Endothelial cell of umbilical vein (primary cell): ENCODE data around the gene TCP11L2. TPM values are rescaled to one million over a fixed set of nuclear protein-coding genes. Genes with fewer than 3 reads are reported as not detected.

ENCODE experiments used
- BruUV-seq: library from RNA; stranded (reverse); fragments of 400-500 nt; replicated peaks from 2 replicates; lab custom pipeline; 2021; lab: Mats Ljungman, UMichigan
- CTCF ChIA-PET: fragments of 300-600, 350-600 bp; sonication (Branson Sonifier 250); formaldehyde crosslinking; loops from one replicate; lab custom pipeline; 2021; ENCODE audit warnings: antibody characterized with exemption, inconsistent platforms; lab: Charles Lee
- POLR2A ChIA-PET: fragments of 300-600, 350-600 bp; sonication (Branson Sonifier 250); formaldehyde crosslinking; loops from one replicate; lab custom pipeline; 2021; ENCODE audit warnings: antibody characterized with exemption, inconsistent platforms; lab: Charles Lee
- DNase-seq: peaks from one replicate; pipeline ENCODE4 v3.0.0-alpha.2; 2011; ENCODE audit warnings: low read depth, low spot score
- FAIRE-seq: peaks from 2 replicates; lab custom pipeline; 2011; peaks lifted over from hg19 to GRCh38; lab: Jason Lieb, UNC
- H2AFZ ChIP-seq: 2 replicates; pipeline ENCODE4 v1.6.0; 2012; ENCODE audit warnings: low read depth, low read length, control low read depth, inconsistent platforms
- H3K27ac ChIP-seq: 2 replicates; pipeline ENCODE4 v1.5.1; 2011; ENCODE audit warnings: low read depth, mild to moderate bottlenecking, control low read depth, low read length, moderate library complexity; ENCODE audit not compliant: insufficient read depth
- H3K27me3 ChIP-seq, 2 experiments: 2 replicates each; pipeline versions ENCODE4 v1.6.0 to v1.6.1; 2011; ENCODE audit warnings: low read length in 2 of 2, mixed read lengths in 1 of 2; ENCODE audit not compliant: control insufficient read depth in 2 of 2, insufficient read depth in 2 of 2
- H3K36me3 ChIP-seq, 2 experiments: 2 replicates in 1 of 2; 3 replicates in 1 of 2; pipeline ENCODE4 v1.5.1; 2011; ENCODE audit warnings: low read length in 2 of 2, mild to moderate bottlenecking in 1 of 2, moderate library complexity in 1 of 2; ENCODE audit not compliant: control insufficient read depth in 2 of 2, insufficient read depth in 2 of 2; ENCODE audit errors: extremely low read depth in 1 of 2
- H3K4me1 ChIP-seq: 3 replicates; pipeline ENCODE4 v1.5.1; 2011; ENCODE audit warnings: mild to moderate bottlenecking, low read length; ENCODE audit not compliant: control insufficient read depth, insufficient read depth; ENCODE audit errors: extremely low read depth
- H3K4me2 ChIP-seq: 2 replicates; pipeline ENCODE4 v1.6.1; 2011; ENCODE audit warnings: low read length, control low read depth, mixed read lengths; ENCODE audit not compliant: insufficient read depth
- H3K4me3 ChIP-seq, 3 experiments: fragments of 200-600 bp in 1 of 3; sonication (generic), shearing (Covaris generic) in 1 of 3; replicated peaks in 1 of 3; 2 replicates each; pipeline ENCODE4 v1.5.1; 2011 to 2016; ENCODE audit warnings: control low read depth in 3 of 3, low read length in 3 of 3, mild to moderate bottlenecking in 2 of 3, inconsistent platforms in 1 of 3, low read depth in 1 of 3, moderate library complexity in 1 of 3; ENCODE audit not compliant: insufficient read depth in 1 of 3
- H3K79me2 ChIP-seq: 2 replicates; pipeline ENCODE4 v1.6.0; 2012; ENCODE audit warnings: low read length, inconsistent platforms; ENCODE audit not compliant: control insufficient read depth, insufficient read depth
- H3K9ac ChIP-seq: replicated peaks from 2 replicates; pipeline ENCODE3; 2011; ENCODE audit warnings: low read length, control low read depth; ENCODE audit not compliant: insufficient read depth; ENCODE audit errors: extremely low read depth
- H3K9me1 ChIP-seq: replicated peaks from 3 replicates; pipeline ENCODE4 v1.6.0; 2011; ENCODE audit warnings: mild to moderate bottlenecking, low read length; ENCODE audit not compliant: control insufficient read depth, insufficient read depth; ENCODE audit errors: extremely low read depth
- H3K9me3 ChIP-seq: replicated peaks from 2 replicates; pipeline ENCODE4 v1.5.1; 2012; ENCODE audit warnings: low read length, inconsistent platforms; ENCODE audit not compliant: control insufficient read depth, insufficient read depth
- H4K20me1 ChIP-seq: replicated peaks from 2 replicates; pipeline ENCODE3; 2011; ENCODE audit warnings: mild to moderate bottlenecking, low read length; ENCODE audit not compliant: control insufficient read depth, insufficient read depth; ENCODE audit errors: extremely low read depth
- EZH2 ChIP-seq: IDR thresholded peaks from 2 replicates; pipeline ENCODE4 v1.6.1; 2012; ENCODE audit warnings: borderline replicate concordance, low read depth, mild to moderate bottlenecking, moderate library complexity, low read length, inconsistent platforms; ENCODE audit not compliant: severe bottlenecking
- FOS ChIP-seq: IDR thresholded peaks from 2 replicates; pipeline ENCODE4 v1.6.1; 2011; ENCODE audit warnings: mild to moderate bottlenecking, low read length, moderate library complexity, borderline replicate concordance; ENCODE audit not compliant: insufficient read depth
- GATA2 ChIP-seq: IDR thresholded peaks from 2 replicates; pipeline ENCODE4 v1.7.0; 2011; ENCODE audit warnings: low read depth, mild to moderate bottlenecking, moderate library complexity, mixed read lengths, low read length; ENCODE audit not compliant: insufficient read length, insufficient read depth
- JUN ChIP-seq: IDR thresholded peaks from 2 replicates; pipeline ENCODE4 v1.6.1; 2011; ENCODE audit warnings: borderline replicate concordance, low read depth; ENCODE audit not compliant: insufficient read length, insufficient read depth
- MYC ChIP-seq: IDR thresholded peaks from one replicate; pipeline ENCODE4 v1.6.1; 2011; ENCODE audit warnings: mild to moderate bottlenecking, low read depth, low read length
- POLR2A ChIP-seq: IDR thresholded peaks from 2 replicates; pipeline ENCODE4 v1.6.1; 2012; ENCODE audit warnings: low read depth, mild to moderate bottlenecking, control low read depth, low read length
- POLR2AphosphoS5 ChIP-seq: IDR thresholded peaks from 2 replicates; pipeline ENCODE4 v1.6.1; 2012; ENCODE audit warnings: low read depth, mild to moderate bottlenecking, control low read depth, low read length, moderate library complexity; ENCODE audit not compliant: insufficient read depth
- dilution Hi-C: fragments of 300-500 bp; cut with MboI; formaldehyde crosslinking; loops from one replicate; pipeline ENCODE4 v1.15.0; 2019; ENCODE audit warnings: low sequenced_read_pairs; ENCODE audit not compliant: extremely low pct_ligation_motif_present
- intact Hi-C: fragments of 100-400 bp; cut with micrococcal nuclease; formaldehyde crosslinking; loops from one replicate; pipeline ENCODE4 v1.10.0; 2022
- polyA plus RNA-seq, 4 experiments: library from polyadenylated mRNA; depleted of rRNA in 3 of 4; stranded (reverse) in 3 of 4; unstranded in 1 of 4; fragments of >200 nt; gene quantifications; 2 replicates each; pipeline versions ENCODE4 v1.2.1 to v1.2.3, GENCODE V29; 2011 to 2012; ENCODE audit warnings: missing spikeins in 1 of 4
- total RNA-seq: library from RNA; stranded (reverse); gene quantifications from 2 replicates; pipeline ENCODE4 v1.2.3, GENCODE V29; 2021
- TF ChIP-seq, protein P1 (sequence below): IDR thresholded peaks from 2 replicates; pipeline ENCODE4 v1.6.1; 2011; ENCODE audit not compliant: insufficient read depth, insufficient read length
- TF ChIP-seq, protein P2 (sequence below), 2 donors: IDR thresholded peaks; 1 replicate in 1 of 2; 2 replicates in 1 of 2; pipeline ENCODE4 v1.5.1; 2011; ENCODE audit warnings: low read length in 2 of 2, mild to moderate bottlenecking in 2 of 2, moderate library complexity in 2 of 2, control low read depth in 1 of 2, inconsistent platforms in 1 of 2, low read depth in 1 of 2; ENCODE audit not compliant: insufficient read depth in 1 of 2; ENCODE audit errors: extremely low read depth in 1 of 2

Gene TCP11L2
- total and polyA plus RNA-seq, 2 donors (not counting 3 experiments of a cell fraction or from before 2014, with no cell fraction given) = 6.0 to 18.7 TPM

DNA sequence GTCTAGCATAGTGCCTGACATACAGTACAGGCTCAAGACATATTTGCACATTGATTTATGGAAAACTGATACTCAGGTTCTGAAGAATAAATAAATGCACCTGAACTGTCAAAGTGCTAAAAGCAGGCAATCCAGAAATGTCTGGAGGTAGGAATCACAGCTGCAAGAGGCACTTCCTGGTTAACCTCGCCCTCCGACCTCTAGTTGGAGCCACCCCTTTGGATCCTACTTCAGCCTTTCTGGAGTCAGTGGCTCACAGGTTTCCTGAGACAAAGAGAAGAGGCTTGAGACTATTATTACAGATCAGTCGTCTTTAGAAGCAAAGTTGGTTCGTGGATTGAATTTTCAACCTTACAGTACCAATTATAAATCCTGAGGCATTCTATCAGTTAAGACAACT lies 13.0 kb downstream of the TCP11L2 start:
- intact Hi-C loops = no loop called here
- TF ChIP-seq, protein P1, sequence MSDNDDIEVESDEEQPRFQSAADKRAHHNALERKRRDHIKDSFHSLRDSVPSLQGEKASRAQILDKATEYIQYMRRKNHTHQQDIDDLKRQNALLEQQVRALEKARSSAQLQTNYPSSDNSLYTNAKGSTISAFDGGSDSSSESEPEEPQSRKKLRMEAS = no peak
- TF ChIP-seq POLR2AphosphoS5 (no peak), JUN (no peak), MYC (no peak), FOS (no peak), EZH2 (no peak), POLR2A (no peak), GATA2 (no peak)
- TF ChIP-seq, protein P2, sequence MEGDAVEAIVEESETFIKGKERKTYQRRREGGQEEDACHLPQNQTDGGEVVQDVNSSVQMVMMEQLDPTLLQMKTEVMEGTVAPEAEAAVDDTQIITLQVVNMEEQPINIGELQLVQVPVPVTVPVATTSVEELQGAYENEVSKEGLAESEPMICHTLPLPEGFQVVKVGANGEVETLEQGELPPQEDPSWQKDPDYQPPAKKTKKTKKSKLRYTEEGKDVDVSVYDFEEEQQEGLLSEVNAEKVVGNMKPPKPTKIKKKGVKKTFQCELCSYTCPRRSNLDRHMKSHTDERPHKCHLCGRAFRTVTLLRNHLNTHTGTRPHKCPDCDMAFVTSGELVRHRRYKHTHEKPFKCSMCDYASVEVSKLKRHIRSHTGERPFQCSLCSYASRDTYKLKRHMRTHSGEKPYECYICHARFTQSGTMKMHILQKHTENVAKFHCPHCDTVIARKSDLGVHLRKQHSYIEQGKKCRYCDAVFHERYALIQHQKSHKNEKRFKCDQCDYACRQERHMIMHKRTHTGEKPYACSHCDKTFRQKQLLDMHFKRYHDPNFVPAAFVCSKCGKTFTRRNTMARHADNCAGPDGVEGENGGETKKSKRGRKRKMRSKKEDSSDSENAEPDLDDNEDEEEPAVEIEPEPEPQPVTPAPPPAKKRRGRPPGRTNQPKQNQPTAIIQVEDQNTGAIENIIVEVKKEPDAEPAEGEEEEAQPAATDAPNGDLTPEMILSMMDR (IDR thresholded peaks at IDR 0.05; ENCODE audit: extremely low read depth in 1 of 2, insufficient read depth in 1 of 2, low read depth in 1 of 2, low read length in 2 of 2) = no peak
- BruUV-seq = no TSS peak
- POLR2A ChIA-PET = no interaction called here
- no peak overlapping the region for H3K27ac ChIP-seq
- no peak for DNase-seq
- CTCF ChIA-PET = interaction anchor here (1.0 to 1.3 kb wide), 2 partner anchors 18 to 23 kb away, joined by 3 read pairs; no protein-coding TSS in a partner anchor
- H3K9me1 ChIP-seq = no peaks in the 10 kb centered on the region
- no peak for FAIRE-seq
- H3K9me3 ChIP-seq = no peaks in the 10 kb centered on the region
- H4K20me1 ChIP-seq = no peaks in the 10 kb centered on the region
- H3K4me2 ChIP-seq = no peak overlapping the region
- H2AFZ ChIP-seq = no peak overlapping the region
- H3K36me3 ChIP-seq = no peaks in the 10 kb centered on the region
- H3K4me3 ChIP-seq = no peak overlapping the region
- no peak overlapping the region for H3K9ac ChIP-seq
- no peaks in the 10 kb centered on the region for H3K27me3 ChIP-seq
- H3K79me2 ChIP-seq = no peaks in the 10 kb centered on the region
- dilution Hi-C loops = no loop called here
- H3K4me1 ChIP-seq = peaks cover 2% of the 10 kb centered on the region
